GM18526 (cell line): ENCODE results near the gene FBXL7.

Source experiments
- POLR2A ChIP-seq: IDR thresholded peaks from 3 replicates; pipeline ENCODE4 v1.6.1; 2011; ENCODE audit not compliant: insufficient read length; ENCODE audit errors: extremely low read depth

Gene FBXL7

DNA sequence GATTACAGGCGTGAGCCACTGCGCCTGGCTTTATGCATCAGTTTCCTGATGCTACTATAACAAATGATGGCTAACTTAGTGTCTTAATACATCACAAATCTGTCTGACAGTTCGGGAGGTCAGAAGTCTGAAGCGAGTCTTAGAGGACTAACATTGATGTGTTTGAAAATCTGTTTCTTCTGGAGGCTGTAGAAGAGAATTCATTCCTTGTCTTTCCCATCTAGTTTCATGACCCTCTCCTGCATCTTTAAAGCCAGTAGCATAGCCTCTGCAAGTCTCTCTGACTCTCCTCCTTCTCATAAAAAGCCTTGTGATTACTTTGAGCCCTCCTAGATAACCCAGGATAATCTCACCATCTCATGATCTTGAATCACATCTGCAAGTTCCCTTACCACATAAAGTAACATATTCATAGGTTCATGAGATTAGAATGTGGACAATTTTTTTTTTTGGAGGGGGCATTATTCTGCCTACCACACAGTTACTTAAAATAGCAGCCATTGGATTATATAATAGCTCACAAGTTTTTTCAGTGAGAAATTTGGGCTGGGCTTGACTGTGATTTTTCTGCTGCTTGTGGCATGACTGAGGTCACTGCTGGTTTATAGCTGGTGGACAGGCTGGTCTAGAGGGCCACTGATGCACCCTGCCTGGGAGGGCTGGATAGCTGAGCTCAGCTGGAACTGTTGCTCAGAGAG is 134.8 kb downstream of the FBXL7 start:
- TF ChIP-seq POLR2A: no peak

DNA sequence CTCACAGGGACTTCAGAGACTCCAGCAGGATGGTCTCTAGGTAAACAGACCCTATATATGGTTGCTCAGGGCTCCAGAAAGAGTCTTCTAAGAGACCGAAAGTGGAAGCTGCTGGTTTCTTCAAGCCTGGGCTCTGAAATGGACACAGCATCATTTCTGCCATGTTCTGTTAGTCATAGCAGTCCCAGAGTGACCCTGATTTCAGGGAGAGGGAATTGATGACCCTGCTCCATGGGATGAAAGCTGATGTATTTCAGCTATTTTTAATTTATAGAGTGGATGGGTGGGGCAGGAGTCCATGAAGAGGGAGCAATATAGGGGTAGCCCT is 135.3 kb downstream of the FBXL7 start:
- TF ChIP-seq POLR2A: no peak

GRCh38 chr5:15637345-15637744 is 137.4 kb downstream of the FBXL7 start:
- TF ChIP-seq POLR2A: no peak

DNA sequence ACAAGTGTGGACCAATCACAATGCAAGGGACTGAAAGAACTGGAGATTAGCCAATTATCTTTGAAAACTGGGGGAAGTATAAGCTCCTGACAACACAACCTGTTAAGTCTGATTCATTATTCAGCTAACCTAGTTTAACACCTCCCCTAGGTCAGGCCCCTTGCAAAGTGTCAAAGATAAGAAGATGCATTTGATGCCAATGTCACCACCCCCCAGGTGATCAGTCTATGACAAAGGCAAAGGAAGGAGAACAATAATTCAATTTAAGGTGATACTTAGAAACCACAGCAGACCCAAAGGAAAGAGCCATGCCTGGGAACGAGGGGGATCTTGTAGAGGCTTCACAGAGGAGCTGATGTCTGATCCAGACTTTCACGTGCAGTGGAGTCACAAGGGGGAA is 137.9 kb downstream of the FBXL7 start:
- no peak for TF ChIP-seq POLR2A

- TF ChIP-seq POLR2A: no peak
Observed at GRCh38 chr5:15638296-15638695, 138.3 kb downstream of the FBXL7 start.

DNA sequence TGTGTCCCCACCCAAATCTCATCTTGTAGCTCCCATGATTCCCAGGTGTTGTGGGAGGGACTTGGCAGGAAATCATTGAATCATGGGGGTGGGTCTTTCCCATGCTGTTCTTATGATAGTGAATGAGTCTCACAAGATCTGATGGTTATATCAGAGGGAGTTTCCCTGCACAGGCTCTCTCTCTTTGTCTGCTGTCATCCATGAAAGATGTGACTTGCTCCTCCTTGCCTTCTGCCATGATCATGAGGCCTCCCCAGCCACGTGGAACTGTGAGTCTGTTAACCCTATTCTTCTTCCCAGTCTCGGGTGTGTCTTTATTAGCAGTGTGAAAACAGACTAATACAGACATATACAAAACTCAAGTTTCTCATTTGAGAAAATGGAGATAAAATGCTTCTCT is 139.3 kb downstream of the FBXL7 start:
- no peak for TF ChIP-seq POLR2A

DNA sequence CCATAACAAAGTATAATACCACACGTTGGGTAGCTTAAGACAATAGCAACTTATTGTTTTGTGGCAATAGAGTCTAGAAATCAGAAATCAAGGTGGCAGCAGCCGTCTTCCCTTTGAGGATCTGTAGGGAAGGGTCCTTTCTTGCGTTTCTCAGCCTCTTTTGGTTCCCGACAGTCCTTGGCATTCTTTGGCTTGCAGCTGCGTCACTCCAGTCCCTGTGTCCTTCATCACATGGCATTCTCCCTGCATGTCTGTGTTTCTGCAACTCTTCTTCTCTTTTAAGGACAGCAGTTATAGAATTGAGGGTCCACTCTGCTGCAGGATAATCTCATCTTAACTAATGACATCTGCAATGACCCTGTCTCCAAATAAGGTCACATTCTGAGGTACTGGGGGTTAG is 140.1 kb downstream of the FBXL7 start:
- no peak for TF ChIP-seq POLR2A

DNA sequence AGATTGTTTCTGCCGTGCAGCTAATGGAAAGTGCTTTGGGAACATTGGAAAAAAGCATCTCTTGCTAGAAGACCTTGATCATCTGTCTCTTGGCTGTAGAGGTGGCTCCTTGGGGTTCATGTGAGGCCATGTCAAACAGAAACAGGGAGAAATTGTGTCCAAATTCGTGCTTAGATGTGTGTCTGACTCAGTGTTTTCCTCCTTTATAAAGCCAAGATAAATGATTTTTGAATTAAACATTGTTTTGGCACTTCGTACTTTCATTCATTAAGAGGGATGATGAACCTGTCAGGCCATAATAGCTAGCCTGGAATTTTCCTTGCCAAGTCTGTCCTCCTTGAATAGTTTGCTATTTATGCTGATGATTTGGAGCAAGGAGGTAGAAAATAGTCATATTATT is 143.8 kb downstream of the FBXL7 start:
- no peak for TF ChIP-seq POLR2A

DNA sequence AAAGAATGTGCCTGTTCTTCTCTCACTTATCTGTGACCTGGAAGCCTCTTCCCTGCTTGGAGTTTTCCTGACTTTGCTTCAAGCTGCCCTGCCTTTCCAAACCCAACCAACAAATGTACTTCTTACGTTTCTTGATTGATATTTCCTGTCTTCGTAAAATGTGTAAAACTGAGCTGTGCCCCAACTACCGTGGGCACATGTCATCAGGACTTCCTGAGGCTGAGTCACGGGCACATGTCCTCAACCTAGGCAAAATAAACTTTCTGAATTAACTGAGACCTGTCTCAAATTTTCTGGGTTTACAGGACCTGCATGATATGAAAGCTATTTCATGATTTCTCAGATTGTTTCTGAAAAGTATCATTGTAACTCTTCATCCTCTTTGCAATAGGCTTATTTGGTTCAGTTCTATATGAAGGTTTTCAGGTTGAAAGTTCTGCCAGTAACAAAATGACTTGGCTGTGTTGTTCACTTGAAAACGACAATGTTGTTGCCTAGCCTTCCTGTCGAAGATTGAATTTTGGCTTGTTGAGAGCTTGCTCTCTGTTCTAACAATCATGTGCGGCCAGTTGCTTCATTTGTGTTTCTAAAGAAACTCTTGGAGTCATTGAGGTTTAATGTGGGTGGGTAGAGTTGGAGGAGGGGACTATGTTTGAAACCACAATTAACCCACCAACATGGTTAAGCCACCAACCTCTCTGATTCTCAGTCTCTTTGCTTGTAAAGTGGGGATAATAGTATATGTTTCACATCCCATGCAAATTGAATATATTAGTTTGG is 145.6 kb downstream of the FBXL7 start:
- no peak for TF ChIP-seq POLR2A

DNA sequence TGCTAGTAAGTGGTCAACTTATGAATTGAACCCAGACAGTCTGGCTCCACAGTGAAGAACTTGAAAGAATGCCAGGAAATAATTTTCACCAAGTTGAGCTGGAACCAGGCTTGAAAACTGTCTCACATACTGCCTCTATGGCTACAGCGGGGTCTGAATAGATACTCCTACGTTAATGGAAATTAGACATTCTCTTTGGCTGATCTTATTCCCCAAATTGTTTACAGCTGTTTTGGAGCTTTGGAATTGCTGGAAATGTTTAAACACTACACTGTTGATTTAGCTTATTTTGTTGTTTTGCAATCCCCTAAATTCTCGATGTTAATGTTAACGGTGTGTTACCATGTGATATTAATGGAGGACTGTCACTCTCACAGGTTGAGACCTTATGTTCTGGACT is 146.4 kb downstream of the FBXL7 start:
- no peak for TF ChIP-seq POLR2A

- TF ChIP-seq POLR2A: no peak
Observed at GRCh38 chr5:15647251-15647650, 147.3 kb downstream of the FBXL7 start.

GRCh38 chr5:15650266-15650665 is 150.3 kb downstream of the FBXL7 start:
- TF ChIP-seq POLR2A: no peak

DNA sequence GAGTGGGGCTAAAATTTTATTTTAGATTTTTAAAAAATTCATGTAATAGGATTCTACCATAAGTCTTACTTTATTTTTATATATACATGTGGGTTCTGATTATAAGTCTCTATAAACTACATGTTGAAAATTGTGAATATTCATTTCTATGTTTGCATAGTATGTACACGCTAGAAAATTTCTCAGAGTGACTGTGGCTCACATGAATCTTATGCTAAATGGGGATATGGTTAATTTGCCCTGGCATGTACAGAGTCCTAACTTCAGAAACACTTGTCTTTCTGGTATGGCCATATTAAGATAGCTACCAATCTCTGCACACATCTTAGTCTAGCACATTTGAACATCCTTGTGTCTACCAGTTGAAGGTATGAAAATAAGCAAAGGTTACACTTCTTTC is 154.8 kb downstream of the FBXL7 start:
- no peak for TF ChIP-seq POLR2A

- TF ChIP-seq POLR2A: no peak
Observed at GRCh38 chr5:15655683-15656082, 155.7 kb downstream of the FBXL7 start.

GRCh38 chr5:15664961-15665360 is 165.0 kb downstream of the FBXL7 start:
- no peak for TF ChIP-seq POLR2A

DNA sequence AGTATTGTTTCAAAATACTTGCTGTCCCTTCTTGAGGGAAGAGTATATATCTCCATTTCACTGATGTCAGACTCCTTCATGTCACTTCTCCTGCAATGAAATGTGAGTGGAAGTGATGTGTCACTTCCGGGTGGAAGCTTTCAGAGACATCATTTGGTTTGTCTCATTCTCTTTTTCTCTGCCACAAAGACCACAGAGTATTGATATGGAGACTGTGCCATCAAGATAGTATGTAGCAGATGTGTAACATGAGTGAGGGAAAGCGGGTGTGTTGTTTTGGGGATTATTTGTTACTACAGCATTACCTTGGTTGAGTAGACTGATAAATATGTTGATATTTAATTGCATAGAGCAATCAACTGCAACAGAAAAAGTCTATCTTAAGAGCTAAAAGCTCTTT is 169.8 kb downstream of the FBXL7 start:
- TF ChIP-seq POLR2A: no peak

- no peak for TF ChIP-seq POLR2A
Observed at GRCh38 chr5:15674716-15675115, 174.7 kb downstream of the FBXL7 start.

- TF ChIP-seq POLR2A: no peak
Observed at GRCh38 chr5:15676591-15676990, 176.6 kb downstream of the FBXL7 start.

DNA sequence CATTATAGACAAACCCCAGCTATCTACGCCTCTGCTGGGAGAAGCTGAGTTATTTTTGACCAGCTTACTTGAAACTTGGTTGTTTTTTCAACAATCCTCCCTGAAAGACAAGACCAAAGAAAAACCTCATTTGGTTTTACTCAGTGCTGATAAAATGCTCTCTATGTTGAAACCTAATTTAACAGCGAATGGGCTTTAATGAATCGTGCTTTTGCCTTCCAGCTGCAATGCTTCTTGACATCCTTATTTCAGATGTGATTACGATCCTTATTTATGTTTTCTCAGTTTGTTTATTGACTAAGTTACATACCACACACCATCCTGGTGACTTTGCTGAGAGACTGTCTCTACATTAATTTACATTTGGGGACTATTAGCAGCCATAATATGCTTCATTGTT is 179.2 kb downstream of the FBXL7 start:
- no peak for TF ChIP-seq POLR2A
